ENCODE measurements around the gene DOCK2.

The DOCK2 gene

GRCh38 chr5:169871826-169872490, 234.9 kb downstream of the DOCK2 start:
- H3K9me2 ChIP-seq (replicated peaks; ENCODE audit: low read depth, low read length): no peaks in the 10 kb centered on the region
- H3K4me3 ChIP-seq (ENCODE audit: low read length, poor library complexity, severe bottlenecking): no peak overlapping the region
- H3K27me3 ChIP-seq (ENCODE audit: insufficient read depth, low read length, poor library complexity, severe bottlenecking): no peaks in the 10 kb centered on the region
- H3F3A ChIP-seq (ENCODE audit: low read depth): no peaks in the 10 kb centered on the region
- H3K4me2 ChIP-seq (ENCODE audit: low read depth, low read length, poor library complexity, severe bottlenecking): no peak overlapping the region
- peaks cover 15% of the 10 kb centered on the region; the same call in 1 of the 2 replicates for H3K36me3 ChIP-seq (ENCODE audit: insufficient read depth, low read length)
- H3K4me1 ChIP-seq (ENCODE audit: insufficient read depth, low read length, poor library complexity, severe bottlenecking): no peaks in the 10 kb centered on the region
- no peaks in the 10 kb centered on the region for H3K79me2 ChIP-seq (ENCODE audit: insufficient read depth, low read length)
- no peak overlapping the region for H2AFZ ChIP-seq (ENCODE audit: low read length)
- no peak overlapping the region for H3K9ac ChIP-seq (ENCODE audit: low read depth, low read length, poor library complexity, severe bottlenecking)
- no peak for TF ChIP-seq CTCF (conservative IDR thresholded peaks at IDR 0.05; ENCODE audit: low read length)
- TF ChIP-seq EZH2phosphoT487 (IDR thresholded peaks at IDR 0.05; ENCODE audit: borderline replicate concordance): no peak
- H4K20me1 ChIP-seq (ENCODE audit: insufficient read depth, low read length, poor library complexity, severe bottlenecking): no peaks in the 10 kb centered on the region
- no peaks in the 10 kb centered on the region for H3K9me3 ChIP-seq (ENCODE audit: insufficient read depth, low read depth, low read length)

GRCh38 chr5:169873642-169874041, 236.6 kb downstream of the DOCK2 start:
- H3K79me2 ChIP-seq (ENCODE audit: insufficient read depth, low read length): no peaks in the 10 kb centered on the region
- no peaks in the 10 kb centered on the region for H4K20me1 ChIP-seq (ENCODE audit: insufficient read depth, low read length, poor library complexity, severe bottlenecking)
- peaks cover 5% of the 10 kb centered on the region; the same call in 1 of the 2 replicates for H3K36me3 ChIP-seq (ENCODE audit: insufficient read depth, low read length)
- H3K4me3 ChIP-seq (ENCODE audit: low read length, poor library complexity, severe bottlenecking): no peak overlapping the region
- H3K4me1 ChIP-seq (ENCODE audit: insufficient read depth, low read length, poor library complexity, severe bottlenecking): no peaks in the 10 kb centered on the region
- no peaks in the 10 kb centered on the region for H3F3A ChIP-seq (ENCODE audit: low read depth)
- no peak overlapping the region for H3K9ac ChIP-seq (ENCODE audit: low read depth, low read length, poor library complexity, severe bottlenecking)
- no peak overlapping the region for H2AFZ ChIP-seq (ENCODE audit: low read length)
- TF ChIP-seq EZH2phosphoT487 (IDR thresholded peaks at IDR 0.05; ENCODE audit: borderline replicate concordance) (no peak), CTCF (conservative IDR thresholded peaks at IDR 0.05; ENCODE audit: low read length) (no peak)
- no peaks in the 10 kb centered on the region for H3K9me2 ChIP-seq (replicated peaks; ENCODE audit: low read depth, low read length)
- no peak overlapping the region for H3K4me2 ChIP-seq (ENCODE audit: low read depth, low read length, poor library complexity, severe bottlenecking)
- H3K27me3 ChIP-seq (ENCODE audit: insufficient read depth, low read length, poor library complexity, severe bottlenecking): no peaks in the 10 kb centered on the region
- H3K9me3 ChIP-seq (ENCODE audit: insufficient read depth, low read depth, low read length): no peaks in the 10 kb centered on the region

GRCh38 chr5:169874621-169875020, 237.5 kb downstream of the DOCK2 start:
- no peak overlapping the region for H3K9ac ChIP-seq (ENCODE audit: low read depth, low read length, poor library complexity, severe bottlenecking)
- H3K36me3 ChIP-seq (ENCODE audit: insufficient read depth, low read length): no peaks in the 10 kb centered on the region
- no peaks in the 10 kb centered on the region for H3K27me3 ChIP-seq (ENCODE audit: insufficient read depth, low read length, poor library complexity, severe bottlenecking)
- no peak overlapping the region for H2AFZ ChIP-seq (ENCODE audit: low read length)
- no peaks in the 10 kb centered on the region for H3K9me3 ChIP-seq (ENCODE audit: insufficient read depth, low read depth, low read length)
- no peaks in the 10 kb centered on the region for H3K4me1 ChIP-seq (ENCODE audit: insufficient read depth, low read length, poor library complexity, severe bottlenecking)
- TF ChIP-seq EZH2phosphoT487 (IDR thresholded peaks at IDR 0.05; ENCODE audit: borderline replicate concordance) (no peak), CTCF (conservative IDR thresholded peaks at IDR 0.05; ENCODE audit: low read length) (no peak)
- H4K20me1 ChIP-seq (ENCODE audit: insufficient read depth, low read length, poor library complexity, severe bottlenecking): no peaks in the 10 kb centered on the region
- H3F3A ChIP-seq (ENCODE audit: low read depth): no peaks in the 10 kb centered on the region
- no peaks in the 10 kb centered on the region for H3K9me2 ChIP-seq (replicated peaks; ENCODE audit: low read depth, low read length)
- no peaks in the 10 kb centered on the region for H3K79me2 ChIP-seq (ENCODE audit: insufficient read depth, low read length)
- H3K4me3 ChIP-seq (ENCODE audit: low read length, poor library complexity, severe bottlenecking): no peak overlapping the region
- H3K4me2 ChIP-seq (ENCODE audit: low read depth, low read length, poor library complexity, severe bottlenecking): no peak overlapping the region

All from Loucy (cell line).